Measurements from ENCODE around the gene NAB2. TPM values are rescaled to one million over a fixed set of nuclear protein-coding genes. Genes with fewer than 3 reads are reported as not detected.

Gene NAB2
- total and polyA plus RNA-seq, 9 of the 15 experiments (the other 6 are each of a cell fraction or from before 2014, with no cell fraction given) = 0.45 to 40.9 (median 20.4) TPM

GRCh38 chr12:57127101-57127725 lies 38.3 kb downstream of the NAB2 start (continued):
- TF ChIP-seq ZNF280A (IDR thresholded peaks at IDR 0.05; ENCODE audit: low read depth, partially characterized antibody) (no peak), MAX (CRISPR knock-in tag; IDR thresholded peaks at IDR 0.05) (peak; percentile 68; the same call in 1 of the 2 replicates), SIN3B (IDR thresholded peaks at IDR 0.05; ENCODE audit: low read depth) (no peak), CTBP1 (IDR thresholded peaks at IDR 0.05; ENCODE audit: borderline replicate concordance) (peak; percentile 62; the same call in 1 of the 2 replicates), MCM5 (IDR thresholded peaks at IDR 0.05; ENCODE audit: low read depth) (no peak), TAF7 (tag; IDR thresholded peaks at IDR 0.05) (no peak), BCOR (IDR thresholded peaks at IDR 0.05) (peak; percentile 38; the same call in 1 of the 2 replicates), SMARCE1 (IDR thresholded peaks at IDR 0.05) (peak; percentile 60; the same call in 1 of the 2 replicates), SMARCA4 (IDR thresholded peaks at IDR 0.05) (peak; percentile 54), CEBPZ (IDR thresholded peaks at IDR 0.05; ENCODE audit: borderline replicate concordance, low read depth, low read length) (no peak), PKNOX1 (IDR thresholded peaks at IDR 0.05) (0 out of 2 replicates have a peak, but pooled peaks have one; percentile 6), SOX6 (IDR thresholded peaks at IDR 0.05) (0 out of 2 replicates have a peak, but pooled peaks have one; percentile 45), CTCF (IDR thresholded peaks at IDR 0.05 in 2 of 3, conservative IDR thresholded peaks at IDR 0.05 in 1 of 3; ENCODE audit: insufficient read depth in 2 of 3, low read depth in 1 of 3, low read length in 3 of 3) (peak; percentile 59 to 75 (median 69)), SIRT6 (IDR thresholded peaks at IDR 0.05; ENCODE audit: low read depth, low read length) (no peak), SMARCC2 (IDR thresholded peaks at IDR 0.05; ENCODE audit: low read depth) (0 out of 2 replicates have a peak, but pooled peaks have one; percentile 35), KDM5B (IDR thresholded peaks at IDR 0.05; ENCODE audit: insufficient replicate concordance, low read depth, low read length) (peak; percentile 65), ZNF778 (CRISPR knock-in tag; IDR thresholded peaks at IDR 0.05) (no peak), ESRRA (IDR thresholded peaks at IDR 0.05; ENCODE audit: borderline replicate concordance, low read depth) (peak; percentile 52; the same call in 1 of the 2 replicates), TCF15 (CRISPR knock-in tag; IDR thresholded peaks at IDR 0.05) (no peak), SMAD3 (CRISPR knock-in tag; conservative IDR thresholded peaks at IDR 0.05) (no peak)

Data from K562 (cell line).